ENCODE results near the gene PLCB3. TPM values are rescaled to one million over a fixed set of nuclear protein-coding genes. Genes with fewer than 3 reads are reported as not detected.

The PLCB3 gene
- total RNA-seq, 1 donor from 2014 or later = 25.4 TPM

GRCh38 chr11:64229090-64229743 is 22.1 kb upstream of the PLCB3 start:
- Histone ChIP-seq H3K4me3 (ENCODE audit: low read depth, low read length) (no peak overlapping the region), H3K27me3 (ENCODE audit: control insufficient read depth, insufficient read depth, low read length) (no peaks in the 10 kb centered on the region), H3K36me3 (ENCODE audit: control insufficient read depth, insufficient read depth, low read length) (peaks cover 1% of the 10 kb centered on the region)
- no peak for DNase-seq (ENCODE audit: low read depth)
- no peak for TF ChIP-seq CTCF (IDR thresholded peaks at IDR 0.05; ENCODE audit: insufficient read depth, low read length, poor library complexity, severe bottlenecking)

GRCh38 chr11:64229744-64230170 is 21.6 kb upstream of the PLCB3 start:
- peak overlapping the region; percentile 55 for H3K4me3 ChIP-seq (ENCODE audit: low read depth, low read length)
- no peaks in the 10 kb centered on the region for H3K27me3 ChIP-seq (ENCODE audit: control insufficient read depth, insufficient read depth, low read length)
- no peak for DNase-seq (ENCODE audit: low read depth)
- no peak for TF ChIP-seq CTCF (IDR thresholded peaks at IDR 0.05; ENCODE audit: insufficient read depth, low read length, poor library complexity, severe bottlenecking)
- no peaks in the 10 kb centered on the region for H3K36me3 ChIP-seq (ENCODE audit: control insufficient read depth, insufficient read depth, low read length)

- TF ChIP-seq CTCF (IDR thresholded peaks at IDR 0.05; ENCODE audit: insufficient read depth, low read length, poor library complexity, severe bottlenecking) = no peak
- peak within 1 kb of the TSS; percentile 55 for H3K4me3 ChIP-seq (ENCODE audit: low read depth, low read length)
- peak; percentile 70 for DNase-seq (ENCODE audit: low read depth)
- H3K27me3 ChIP-seq (ENCODE audit: control insufficient read depth, insufficient read depth, low read length) = no peaks in the 10 kb centered on the region
- H3K36me3 ChIP-seq (ENCODE audit: control insufficient read depth, insufficient read depth, low read length) = no peaks in the 10 kb centered on the region
Measured at GRCh38 chr11:64230171-64230984, 21.0 kb upstream of the PLCB3 start, which contains the start of gene DNAJC4. Gene DNAJC4, plus strand, starts transcription at chr11:64230548. Its CDS starts 307 bp downstream, at chr11:64230855.

- TF ChIP-seq CTCF (IDR thresholded peaks at IDR 0.05; ENCODE audit: insufficient read depth, low read length, poor library complexity, severe bottlenecking) = no peak
- Histone ChIP-seq H3K27me3 (ENCODE audit: control insufficient read depth, insufficient read depth, low read length) (no peaks in the 10 kb centered on the region), H3K36me3 (ENCODE audit: control insufficient read depth, insufficient read depth, low read length) (no peaks in the 10 kb centered on the region), H3K4me3 (ENCODE audit: low read depth, low read length) (peak overlapping the region; percentile 55)
- no peak for DNase-seq (ENCODE audit: low read depth)
Measured at GRCh38 chr11:64230985-64231365, 20.4 kb upstream of the PLCB3 start.

- DNase-seq (ENCODE audit: low read depth) = no peak
- no peak for TF ChIP-seq CTCF (IDR thresholded peaks at IDR 0.05; ENCODE audit: insufficient read depth, low read length, poor library complexity, severe bottlenecking)
- Histone ChIP-seq H3K4me3 (ENCODE audit: low read depth, low read length) (no peak overlapping the region), H3K36me3 (ENCODE audit: control insufficient read depth, insufficient read depth, low read length) (no peaks in the 10 kb centered on the region), H3K27me3 (ENCODE audit: control insufficient read depth, insufficient read depth, low read length) (no peaks in the 10 kb centered on the region)
Measured at GRCh38 chr11:64231546-64231945, 19.8 kb upstream of the PLCB3 start.

Measured in kidney epithelial cell (primary cell).